ENCODE results near the gene NFATC2IP.
"Not testable (repeated sequence)": the region's sequence is repeated elsewhere in the genome, so short reads cannot be mapped to it uniquely, and the experiment has no call there.

The NFATC2IP gene

GRCh38 chr16:28935924-28936783 lies 14.6 kb upstream of the NFATC2IP start:
- no peak for DNase-seq (ENCODE audit: extremely low read depth, low read depth)
- TF ChIP-seq CTCF (IDR thresholded peaks at IDR 0.05; ENCODE audit: low read depth, low read length): no peak

DNA sequence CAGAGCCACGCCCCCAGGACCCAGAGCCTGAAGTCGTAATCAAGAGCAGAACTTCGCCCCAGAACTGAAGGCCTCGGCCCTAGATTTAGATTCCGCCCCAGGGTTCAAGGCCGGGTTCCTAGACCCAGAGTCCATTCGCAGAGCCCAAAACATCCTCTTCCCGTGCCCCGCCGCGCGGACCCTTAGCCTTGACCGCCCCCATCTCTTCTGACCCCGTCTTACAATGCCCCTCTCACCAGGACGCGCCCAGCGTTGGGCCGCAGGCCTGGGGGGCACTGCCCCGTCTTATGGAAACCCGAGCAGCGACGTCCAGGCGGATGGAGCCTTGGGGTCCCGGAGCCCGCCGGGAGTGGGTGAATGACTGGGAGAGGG lies 14.0 kb upstream of the NFATC2IP start:
- DNase-seq (ENCODE audit: extremely low read depth, low read depth): no peak
- TF ChIP-seq CTCF (IDR thresholded peaks at IDR 0.05; ENCODE audit: low read depth, low read length): no peak

- no peak for DNase-seq (ENCODE audit: extremely low read depth, low read depth)
- TF ChIP-seq CTCF (IDR thresholded peaks at IDR 0.05; ENCODE audit: low read depth, low read length): no peak
Measured at GRCh38 chr16:28937222-28937876, 13.4 kb upstream of the NFATC2IP start.

DNA sequence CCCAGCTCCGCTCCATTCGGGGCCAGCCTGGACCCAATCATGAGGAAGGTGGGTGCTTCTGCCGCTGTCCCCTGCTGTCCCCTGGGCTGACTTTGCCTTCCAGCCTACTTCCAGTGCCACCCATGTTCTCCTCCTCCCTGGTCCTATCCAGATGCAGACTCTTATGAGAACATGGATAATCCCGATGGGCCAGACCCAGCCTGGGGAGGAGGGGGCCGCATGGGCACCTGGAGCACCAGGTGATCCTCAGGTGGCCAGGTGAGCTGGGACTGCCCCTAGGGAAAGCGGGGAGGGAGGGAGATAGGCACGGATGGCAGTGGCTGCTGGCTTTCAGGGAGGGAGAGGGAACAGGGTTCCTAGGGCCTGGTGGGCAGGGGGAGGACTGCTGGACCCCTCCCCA lies 12.0 kb upstream of the NFATC2IP start:
- DNase-seq (ENCODE audit: extremely low read depth, low read depth): no peak
- no peak for TF ChIP-seq CTCF (IDR thresholded peaks at IDR 0.05; ENCODE audit: low read depth, low read length)

GRCh38 chr16:28939825-28940224 lies 10.9 kb upstream of the NFATC2IP start:
- DNase-seq (ENCODE audit: extremely low read depth, low read depth): not testable (repeated sequence)

GRCh38 chr16:28943281-28943680 lies 7.5 kb upstream of the NFATC2IP start:
- no peak for TF ChIP-seq CTCF (IDR thresholded peaks at IDR 0.05; ENCODE audit: low read depth, low read length)
- DNase-seq (ENCODE audit: extremely low read depth, low read depth): no peak

DNA sequence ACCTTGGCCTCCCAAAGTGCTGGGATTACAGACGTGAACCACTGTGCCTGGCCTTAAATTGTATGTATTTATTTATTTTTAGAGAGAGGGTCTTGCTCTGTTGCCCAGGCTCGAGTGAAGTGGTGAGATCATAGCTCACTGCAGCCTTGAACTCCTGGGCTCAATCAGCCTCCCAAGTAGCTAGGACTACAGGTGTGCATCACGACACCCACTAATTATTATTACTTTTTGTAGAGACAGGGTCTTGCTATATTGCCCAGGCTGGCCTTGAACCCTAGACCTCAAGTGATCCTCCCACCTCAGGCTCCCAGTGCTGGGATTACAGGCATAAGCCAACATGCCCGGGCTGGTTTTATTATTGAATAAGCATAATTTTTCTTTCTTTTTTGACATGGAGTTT lies 4.1 kb upstream of the NFATC2IP start:
- TF ChIP-seq CTCF (IDR thresholded peaks at IDR 0.05; ENCODE audit: low read depth, low read length): no peak
- DNase-seq (ENCODE audit: extremely low read depth, low read depth): no peak
